MCF 10A (cell line): ENCODE results near the gene NUCB1. TPM values are rescaled to one million over a fixed set of nuclear protein-coding genes. Genes with fewer than 3 reads are reported as not detected.

ENCODE experiments used
- BruUV-seq: library from RNA; stranded (reverse); fragments of 400-500 nt; replicated peaks from 2 replicates; lab custom pipeline; 2021; lab: Mats Ljungman, UMichigan
- CTCF ChIA-PET: fragments of 300-600 bp; sonication (Branson Sonifier 250); formaldehyde crosslinking; extraction: SDS; loops from one replicate; lab custom pipeline; 2021; ENCODE audit warnings: antibody characterized with exemption, inconsistent platforms; lab: Yijun Ruan, JAX
- POLR2A ChIA-PET: fragments of 300-600, 350-650 bp; sonication (Branson Sonifier 250); formaldehyde crosslinking; extraction: SDS; loops from one replicate; lab custom pipeline; 2020; ENCODE audit warnings: antibody characterized with exemption, inconsistent platforms; lab: Yijun Ruan, JAX
- DNase-seq: peaks from one replicate; pipeline ENCODE4 v3.0.0-alpha.2; 2018; ENCODE audit not compliant: unreplicated experiment
- H3K27ac Mint-ChIP-seq: one replicate; pipeline ENCODE4 v1.8.0; 2022; ENCODE audit warnings: mild to moderate bottlenecking, low read depth, mixed read lengths; ENCODE audit not compliant: unreplicated experiment
- H3K27me3 Mint-ChIP-seq: one replicate; pipeline ENCODE4 v1.8.0; 2022; ENCODE audit warnings: mixed read lengths; ENCODE audit not compliant: insufficient read depth, unreplicated experiment
- H3K36me3 Mint-ChIP-seq: one replicate; pipeline ENCODE4 v1.8.0; 2022; ENCODE audit warnings: mild to moderate bottlenecking, moderate library complexity, mixed read lengths; ENCODE audit not compliant: insufficient read depth, unreplicated experiment
- H3K4me1 Mint-ChIP-seq: one replicate; pipeline ENCODE4 v1.8.0; 2022; ENCODE audit warnings: mixed read lengths; ENCODE audit not compliant: insufficient read depth, unreplicated experiment
- H3K4me3 Mint-ChIP-seq: one replicate; pipeline ENCODE4 v1.8.0; 2022; ENCODE audit warnings: mild to moderate bottlenecking, moderate library complexity, mixed read lengths; ENCODE audit not compliant: unreplicated experiment
- H3K9me3 Mint-ChIP-seq: one replicate; pipeline ENCODE4 v1.8.0; 2022; ENCODE audit warnings: mixed read lengths; ENCODE audit not compliant: unreplicated experiment
- CTCF ChIP-seq: fragments of 200-600 bp; IDR thresholded peaks from one replicate; pipeline ENCODE4 v1.8.0; 2022; ENCODE audit warnings: antibody characterized with exemption, mild to moderate bottlenecking; ENCODE audit not compliant: unreplicated experiment
- intact Hi-C: fragments of 100-400 bp; cut with micrococcal nuclease; formaldehyde crosslinking; loops from 2 replicates; pipeline ENCODE4 v1.14.1; 2022
- total RNA-seq: library from RNA; stranded (reverse); gene quantifications from 2 replicates; pipeline ENCODE4 v1.2.3, GENCODE V29; 2022

Gene NUCB1
- total RNA-seq, 1 experiment from 2014 or later = 61.4 TPM

- BruUV-seq = no TSS peak
- H3K27me3 Mint-ChIP-seq = no peaks in the 10 kb centered on the region
- no peak for DNase-seq
- H3K9me3 Mint-ChIP-seq = no peaks in the 10 kb centered on the region
- ChIA-PET CTCF (interaction anchor here (0.7 to 1.2 kb wide), 2 partner anchors 29 to 51 kb away, joined by 3 to 4 read pairs; partner anchors contain the start of gene GYS1), POLR2A (interaction anchor here (0.5 to 5.3 kb wide), 11 partner anchors 10 to 177 kb away, joined by 3 to 98 read pairs (median 7); partner anchors contain the start of genes BAX, GYS1, NUCB1 and PPP1R15A)
- no peak for TF ChIP-seq CTCF
- H3K4me1 Mint-ChIP-seq = peaks cover 35% of the 10 kb centered on the region
- H3K27ac Mint-ChIP-seq = peak overlapping the region; percentile 96
- H3K4me3 Mint-ChIP-seq = peak overlapping the region; percentile 97
- intact Hi-C loops = loop anchor here (2.0 kb wide), 1 partner anchor 90 kb away; no protein-coding TSS in a partner anchor
- peaks cover 65% of the 10 kb centered on the region for H3K36me3 Mint-ChIP-seq
Measured at GRCh38 chr19:48964205-48965039, 64.3 kb downstream of the NUCB1 start.

GRCh38 chr19:48965040-48965805 lies 65.1 kb downstream of the NUCB1 start, which contains the start of gene FTL:
Gene FTL, plus strand, starts transcription at chr19:48965309. Its CDS starts 199 bp downstream, at chr19:48965508.
- Mint-ChIP-seq H3K9me3 (no peaks in the 10 kb centered on the region), H3K27ac (peak within 1 kb of the TSS; percentile 96), H3K4me3 (peak within 1 kb of the TSS; percentile 97), H3K27me3 (no peaks in the 10 kb centered on the region), H3K4me1 (peaks cover 35% of the 10 kb centered on the region), H3K36me3 (peaks cover 65% of the 10 kb centered on the region)
- no peak for TF ChIP-seq CTCF
- ChIA-PET POLR2A (interaction anchor here (0.6 to 5.3 kb wide), 17 partner anchors 9 to 220 kb away, joined by 3 to 98 read pairs (median 4); partner anchors contain the start of genes BAX, DHDH, GYS1 and LIN7B), CTCF (interaction anchor here (0.6 to 0.7 kb wide), 3 partner anchors 36 to 102 kb away, joined by 3 to 4 read pairs (median 3); no protein-coding TSS in a partner anchor)
- intact Hi-C loops = loop anchor here (2.0 kb wide), 1 partner anchor 90 kb away; no protein-coding TSS in a partner anchor
- BruUV-seq = no TSS peak
- peak; percentile 95 for DNase-seq

- peaks cover 35% of the 10 kb centered on the region for H3K4me1 Mint-ChIP-seq
- peak; percentile 93 for DNase-seq
- CTCF ChIA-PET = interaction anchor here (0.5 to 2.0 kb wide), 6 partner anchors 11 to 175 kb away, joined by 3 to 13 read pairs (median 3); partner anchors contain the start of gene RUVBL2
- H3K4me3 Mint-ChIP-seq = peak overlapping the region; percentile 97
- H3K27me3 Mint-ChIP-seq = no peaks in the 10 kb centered on the region
- intact Hi-C loops = loop anchor here (2.0 kb wide), 1 partner anchor 91 kb away; no protein-coding TSS in a partner anchor
- peak overlapping the region; percentile 96 for H3K27ac Mint-ChIP-seq
- H3K9me3 Mint-ChIP-seq = no peaks in the 10 kb centered on the region
- POLR2A ChIA-PET = interaction anchor here (0.6 to 5.3 kb wide), 19 partner anchors 9 to 640 kb away, joined by 3 to 98 read pairs (median 4); partner anchors contain the start of genes BAX, DHDH, EMP3 and GYS1
- BruUV-seq = TSS peak; percentile 82
- H3K36me3 Mint-ChIP-seq = peaks cover 71% of the 10 kb centered on the region
- no peak for TF ChIP-seq CTCF
Measured at GRCh38 chr19:48965806-48966540, 65.9 kb downstream of the NUCB1 start.
